PFSK-1 (cell line): ENCODE measurements around the gene ZNF155.

ENCODE experiments used
- FOXP2 ChIP-seq: optimal IDR thresholded peaks from 2 replicates; pipeline ENCODE3; 2011; ENCODE audit warnings: borderline replicate concordance, control low read depth, inconsistent platforms; ENCODE audit not compliant: insufficient read depth; ENCODE audit errors: extremely low read length, extremely low read depth
- POLR2AphosphoS5 ChIP-seq: IDR thresholded peaks from 2 replicates; pipeline ENCODE4 v1.6.1; 2012; ENCODE audit warnings: low read depth, mild to moderate bottlenecking, control low read depth, low read length, moderate library complexity
- SIN3A ChIP-seq: IDR thresholded peaks from 2 replicates; pipeline ENCODE4 v1.6.1; 2012; ENCODE audit warnings: mild to moderate bottlenecking, low read length, moderate library complexity, borderline replicate concordance; ENCODE audit not compliant: insufficient read depth
- TAF1 ChIP-seq: IDR thresholded peaks from 2 replicates; pipeline ENCODE4 v1.6.1; 2012; ENCODE audit warnings: low read length, control low read depth, borderline replicate concordance; ENCODE audit not compliant: insufficient read depth
- TF ChIP-seq, protein P1 (sequence below), 2 experiments: IDR thresholded peaks; 2 replicates each; pipeline versions ENCODE4 v1.6.1 to v1.8.0; 2011 to 2012; ENCODE audit warnings: low read depth in 2 of 2, low read length in 2 of 2, control low read depth in 1 of 2, inconsistent platforms in 1 of 2, mild to moderate bottlenecking in 1 of 2, moderate library complexity in 1 of 2; ENCODE audit not compliant: insufficient read depth in 1 of 2

The ZNF155 gene

DNA sequence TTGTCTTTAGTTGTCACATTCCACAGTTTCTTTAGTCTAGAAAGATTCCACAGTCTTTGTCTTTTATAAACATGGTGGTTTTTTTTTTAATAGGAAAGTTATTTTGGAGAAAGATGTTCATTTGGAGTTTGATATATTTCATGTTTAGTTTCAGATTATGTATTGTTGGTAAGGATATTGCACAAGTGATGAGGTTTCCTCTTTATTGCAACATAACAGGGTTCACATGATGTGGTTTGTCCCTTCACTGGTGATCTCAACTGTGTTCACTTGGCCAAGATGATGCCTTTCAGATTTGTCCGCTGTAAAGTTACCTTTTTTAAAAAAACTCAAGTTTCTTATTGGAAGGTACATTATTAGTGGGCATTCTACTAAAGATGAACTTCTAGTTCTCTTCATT, 22.0 kb downstream of the ZNF155 start:
- TF ChIP-seq, protein P1, sequence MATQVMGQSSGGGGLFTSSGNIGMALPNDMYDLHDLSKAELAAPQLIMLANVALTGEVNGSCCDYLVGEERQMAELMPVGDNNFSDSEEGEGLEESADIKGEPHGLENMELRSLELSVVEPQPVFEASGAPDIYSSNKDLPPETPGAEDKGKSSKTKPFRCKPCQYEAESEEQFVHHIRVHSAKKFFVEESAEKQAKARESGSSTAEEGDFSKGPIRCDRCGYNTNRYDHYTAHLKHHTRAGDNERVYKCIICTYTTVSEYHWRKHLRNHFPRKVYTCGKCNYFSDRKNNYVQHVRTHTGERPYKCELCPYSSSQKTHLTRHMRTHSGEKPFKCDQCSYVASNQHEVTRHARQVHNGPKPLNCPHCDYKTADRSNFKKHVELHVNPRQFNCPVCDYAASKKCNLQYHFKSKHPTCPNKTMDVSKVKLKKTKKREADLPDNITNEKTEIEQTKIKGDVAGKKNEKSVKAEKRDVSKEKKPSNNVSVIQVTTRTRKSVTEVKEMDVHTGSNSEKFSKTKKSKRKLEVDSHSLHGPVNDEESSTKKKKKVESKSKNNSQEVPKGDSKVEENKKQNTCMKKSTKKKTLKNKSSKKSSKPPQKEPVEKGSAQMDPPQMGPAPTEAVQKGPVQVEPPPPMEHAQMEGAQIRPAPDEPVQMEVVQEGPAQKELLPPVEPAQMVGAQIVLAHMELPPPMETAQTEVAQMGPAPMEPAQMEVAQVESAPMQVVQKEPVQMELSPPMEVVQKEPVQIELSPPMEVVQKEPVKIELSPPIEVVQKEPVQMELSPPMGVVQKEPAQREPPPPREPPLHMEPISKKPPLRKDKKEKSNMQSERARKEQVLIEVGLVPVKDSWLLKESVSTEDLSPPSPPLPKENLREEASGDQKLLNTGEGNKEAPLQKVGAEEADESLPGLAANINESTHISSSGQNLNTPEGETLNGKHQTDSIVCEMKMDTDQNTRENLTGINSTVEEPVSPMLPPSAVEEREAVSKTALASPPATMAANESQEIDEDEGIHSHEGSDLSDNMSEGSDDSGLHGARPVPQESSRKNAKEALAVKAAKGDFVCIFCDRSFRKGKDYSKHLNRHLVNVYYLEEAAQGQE (IDR thresholded peaks at IDR 0.05; ENCODE audit: insufficient read depth in 1 of 2, low read depth in 2 of 2, low read length in 2 of 2) = no peak
- TF ChIP-seq TAF1 = no peak
- TF ChIP-seq SIN3A = no peak
- TF ChIP-seq FOXP2 = no peak
- TF ChIP-seq POLR2AphosphoS5 = no peak

DNA sequence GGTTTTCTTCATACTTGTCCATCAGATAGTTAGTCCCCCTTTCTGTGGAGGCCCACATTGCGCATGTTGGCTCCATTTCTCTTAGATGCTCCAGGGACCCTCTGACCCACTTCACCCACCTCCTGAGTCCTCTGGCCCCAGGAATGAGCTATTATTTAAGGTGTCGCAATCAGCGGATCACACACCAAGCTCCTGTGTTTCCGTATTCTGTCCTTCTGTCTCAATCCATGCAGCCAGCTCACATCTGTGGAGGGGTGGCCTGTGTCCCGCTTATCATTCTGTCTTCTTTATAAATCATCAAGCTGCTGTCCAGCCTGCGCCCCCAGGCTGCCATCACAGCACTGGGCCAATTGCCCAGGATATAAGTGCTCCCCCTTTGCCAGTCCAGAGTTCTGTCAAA, 23.5 kb downstream of the ZNF155 start:
- TF ChIP-seq TAF1 (no peak), SIN3A (no peak), POLR2AphosphoS5 (no peak), FOXP2 (no peak)

DNA sequence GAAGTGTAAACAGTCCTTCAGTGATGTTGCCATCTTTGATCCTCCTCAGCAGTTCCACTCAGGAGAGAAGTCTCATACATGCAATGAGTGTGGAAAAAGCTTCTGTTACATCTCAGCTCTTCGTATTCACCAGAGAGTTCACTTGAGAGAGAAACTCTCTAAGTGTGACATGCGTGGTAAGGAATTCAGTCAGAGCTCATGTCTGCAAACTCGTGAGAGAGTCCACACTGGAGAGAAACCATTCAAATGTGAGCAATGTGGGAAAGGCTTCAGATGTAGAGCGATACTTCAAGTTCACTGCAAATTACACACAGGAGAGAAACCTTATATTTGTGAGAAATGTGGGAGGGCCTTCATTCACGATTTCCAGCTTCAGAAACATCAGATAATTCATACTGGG, 26.5 kb downstream of the ZNF155 start:
- TF ChIP-seq POLR2AphosphoS5 (no peak), TAF1 (no peak), SIN3A (no peak), FOXP2 (no peak)
- TF ChIP-seq, protein P1 (IDR thresholded peaks at IDR 0.05; ENCODE audit: insufficient read depth in 1 of 2, low read depth in 2 of 2, low read length in 2 of 2) = no peak

DNA sequence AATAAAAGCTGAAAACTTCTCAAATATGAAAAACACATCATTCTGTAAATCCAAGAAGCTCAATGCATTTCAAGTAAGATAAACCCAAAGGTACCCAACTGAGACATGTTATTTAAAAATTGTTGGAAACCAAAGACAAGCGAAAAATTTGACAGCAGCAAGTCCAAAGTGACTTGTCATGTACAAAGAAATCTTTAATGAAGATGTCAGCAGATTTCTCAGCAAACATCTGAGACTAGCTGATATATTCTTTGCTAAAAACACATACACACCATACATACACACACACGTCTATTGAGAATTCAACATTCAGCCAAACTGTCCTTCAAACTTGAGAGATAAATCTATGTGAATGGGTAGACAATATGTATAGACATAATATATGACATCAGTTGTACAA, 35.5 kb downstream of the ZNF155 start:
- TF ChIP-seq, protein P1 (IDR thresholded peaks at IDR 0.05; ENCODE audit: insufficient read depth in 1 of 2, low read depth in 2 of 2, low read length in 2 of 2) = no peak
- TF ChIP-seq FOXP2 (no peak), POLR2AphosphoS5 (no peak), SIN3A (no peak), TAF1 (no peak)

DNA sequence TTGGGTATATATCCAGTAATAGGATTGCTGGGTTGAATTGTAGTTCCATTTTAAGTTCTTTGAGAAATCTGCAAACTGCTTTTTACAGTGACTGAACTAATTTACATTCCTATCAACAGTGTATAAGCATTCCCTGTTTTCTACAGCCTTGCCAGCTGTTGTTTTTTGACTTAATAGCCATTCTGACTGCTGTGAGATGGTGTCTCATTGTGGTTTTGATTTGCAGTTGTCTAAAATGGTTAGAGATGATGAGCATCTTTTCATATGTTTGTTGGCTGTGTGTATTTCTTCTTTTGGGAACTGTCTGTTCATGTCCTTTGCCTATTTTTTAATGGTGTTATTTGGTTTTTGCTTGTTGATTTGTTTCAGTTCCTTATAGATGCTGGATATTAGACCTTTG, 37.2 kb downstream of the ZNF155 start:
- TF ChIP-seq SIN3A = no peak
- TF ChIP-seq, protein P1 (IDR thresholded peaks at IDR 0.05; ENCODE audit: insufficient read depth in 1 of 2, low read depth in 2 of 2, low read length in 2 of 2) = no peak
- TF ChIP-seq POLR2AphosphoS5 = no peak
- no peak for TF ChIP-seq TAF1
- no peak for TF ChIP-seq FOXP2
